ENCODE measurements around the gene CHTOP.

DNA sequence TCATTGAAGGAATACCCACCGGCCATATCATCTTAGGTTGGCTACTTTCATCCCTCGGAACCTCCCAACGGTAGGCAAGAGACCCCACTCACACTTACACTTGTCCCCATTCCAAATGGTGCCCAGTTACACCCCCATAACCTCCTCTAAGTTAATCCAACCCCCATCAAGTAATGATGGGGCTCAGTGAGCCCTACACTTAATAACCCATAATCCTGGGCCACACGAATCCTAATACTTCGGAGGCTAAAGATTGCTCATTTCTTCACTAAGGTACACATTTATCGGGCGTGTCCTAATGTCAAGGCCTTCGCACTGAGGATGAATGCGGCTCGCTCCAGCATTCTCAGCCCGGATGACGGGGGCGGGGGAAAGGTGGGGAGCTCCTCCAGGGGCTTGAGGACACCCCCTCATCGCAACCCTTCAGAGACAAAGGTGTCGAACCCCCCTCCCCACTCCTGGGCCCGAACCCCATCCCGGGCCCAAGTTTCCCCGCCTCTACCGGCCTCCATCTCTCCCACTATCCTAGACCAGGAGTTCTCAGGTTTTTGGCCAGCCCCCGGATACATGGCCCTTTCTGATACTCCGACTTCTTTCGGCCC lies 36.5 kb downstream of the CHTOP start:
- no peak for TF ChIP-seq POLR2A (IDR thresholded peaks at IDR 0.05)
- TF ChIP-seq, protein P1, sequence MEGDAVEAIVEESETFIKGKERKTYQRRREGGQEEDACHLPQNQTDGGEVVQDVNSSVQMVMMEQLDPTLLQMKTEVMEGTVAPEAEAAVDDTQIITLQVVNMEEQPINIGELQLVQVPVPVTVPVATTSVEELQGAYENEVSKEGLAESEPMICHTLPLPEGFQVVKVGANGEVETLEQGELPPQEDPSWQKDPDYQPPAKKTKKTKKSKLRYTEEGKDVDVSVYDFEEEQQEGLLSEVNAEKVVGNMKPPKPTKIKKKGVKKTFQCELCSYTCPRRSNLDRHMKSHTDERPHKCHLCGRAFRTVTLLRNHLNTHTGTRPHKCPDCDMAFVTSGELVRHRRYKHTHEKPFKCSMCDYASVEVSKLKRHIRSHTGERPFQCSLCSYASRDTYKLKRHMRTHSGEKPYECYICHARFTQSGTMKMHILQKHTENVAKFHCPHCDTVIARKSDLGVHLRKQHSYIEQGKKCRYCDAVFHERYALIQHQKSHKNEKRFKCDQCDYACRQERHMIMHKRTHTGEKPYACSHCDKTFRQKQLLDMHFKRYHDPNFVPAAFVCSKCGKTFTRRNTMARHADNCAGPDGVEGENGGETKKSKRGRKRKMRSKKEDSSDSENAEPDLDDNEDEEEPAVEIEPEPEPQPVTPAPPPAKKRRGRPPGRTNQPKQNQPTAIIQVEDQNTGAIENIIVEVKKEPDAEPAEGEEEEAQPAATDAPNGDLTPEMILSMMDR (IDR thresholded peaks at IDR 0.05) = no peak
